HEK293T (cell line): Measurements from ENCODE around the gene MEGF6.

ENCODE experiments used
- CTCF ChIA-PET: fragments of 350-600 bp; formaldehyde crosslinking; extraction: SDS; loops from one replicate; lab custom pipeline; 2021; ENCODE audit warnings: antibody characterized with exemption, inconsistent platforms; lab: Yijun Ruan, JAX
- POLR2A ChIA-PET: fragments of 350-600 bp; formaldehyde crosslinking; extraction: SDS; loops from one replicate; lab custom pipeline; 2020; ENCODE audit warnings: antibody characterized with exemption, inconsistent platforms; lab: Yijun Ruan, JAX
- DNase-seq: peaks from one replicate; pipeline ENCODE4 v3.0.0; 2012; ENCODE audit warnings: mixed read lengths; ENCODE audit errors: extremely low spot score
- ARNT ChIP-seq: fragments of 450-650 bp; IDR thresholded peaks from 2 replicates; pipeline ENCODE4 v1.6.1; 2017; ENCODE audit warnings: mild to moderate bottlenecking
- BHLHE40 ChIP-seq: fragments of 450-650 bp; IDR thresholded peaks from 2 replicates; pipeline ENCODE4 v1.6.1; 2016; ENCODE audit warnings: mild to moderate bottlenecking, moderate library complexity, borderline replicate concordance
- CTBP1 ChIP-seq: fragments of 450-650 bp; IDR thresholded peaks from 2 replicates; pipeline ENCODE4 v1.6.1; 2016; ENCODE audit warnings: borderline replicate concordance
- ELF4 ChIP-seq: fragments of 450-650 bp; IDR thresholded peaks from 2 replicates; pipeline ENCODE4 v1.6.1; 2017; ENCODE audit warnings: antibody characterized with exemption
- FOXA1 ChIP-seq: fragments of 450-650 bp; IDR thresholded peaks from 2 replicates; pipeline ENCODE4 v1.6.1; 2016; ENCODE audit warnings: mild to moderate bottlenecking
- FOXK2 ChIP-seq: fragments of 450-650 bp; IDR thresholded peaks from 2 replicates; pipeline ENCODE4 v1.6.1; 2016; ENCODE audit warnings: mild to moderate bottlenecking
- FOXM1 ChIP-seq: fragments of 450-650 bp; IDR thresholded peaks from 2 replicates; pipeline ENCODE4 v1.6.1; 2017; ENCODE audit warnings: mild to moderate bottlenecking, borderline replicate concordance
- HDGF ChIP-seq: fragments of 450-650 bp; IDR thresholded peaks from 2 replicates; pipeline ENCODE4 v1.6.1; 2017; ENCODE audit warnings: antibody characterized with exemption, borderline replicate concordance
- L3MBTL2 ChIP-seq: fragments of 450-650 bp; conservative IDR thresholded peaks from 2 replicates; pipeline ENCODE4 v1.6.1; 2016; ENCODE audit warnings: mild to moderate bottlenecking
- LEF1 ChIP-seq: fragments of 450-650 bp; IDR thresholded peaks from 2 replicates; pipeline ENCODE4 v1.6.1; 2017; ENCODE audit warnings: mild to moderate bottlenecking, borderline replicate concordance
- NFRKB ChIP-seq: fragments of 450-650 bp; IDR thresholded peaks from 2 replicates; pipeline ENCODE4 v1.6.1; 2016; ENCODE audit warnings: mild to moderate bottlenecking, moderate library complexity
- PKNOX1 ChIP-seq: fragments of 450-650 bp; IDR thresholded peaks from 2 replicates; pipeline ENCODE4 v1.6.1; 2016
- SP1 ChIP-seq: fragments of 450-650 bp; IDR thresholded peaks from 2 replicates; pipeline ENCODE4 v1.6.1; 2017
- SUZ12 ChIP-seq: fragments of 450-650 bp; IDR thresholded peaks from 2 replicates; pipeline ENCODE4 v1.6.1; 2016; ENCODE audit warnings: mild to moderate bottlenecking
- TARDBP ChIP-seq: fragments of 450-650 bp; IDR thresholded peaks from 2 replicates; pipeline ENCODE4 v1.6.1; 2016
- ZNF384 ChIP-seq: fragments of 450-650 bp; IDR thresholded peaks from 2 replicates; pipeline ENCODE4 v1.6.1; 2016

The MEGF6 gene

GRCh38 chr1:3451994-3452865 lies 159.1 kb downstream of the MEGF6 start:
- POLR2A ChIA-PET = interaction anchor here (0.7 to 0.9 kb wide), 2 partner anchors 19 to 30 kb away, joined by 3 read pairs; no protein-coding TSS in a partner anchor

GRCh38 chr1:3450983-3451382 lies 160.3 kb downstream of the MEGF6 start:
- no peak for TF ChIP-seq LEF1
- TF ChIP-seq L3MBTL2 = no peak
- no peak for TF ChIP-seq FOXA1
- no peak for TF ChIP-seq TARDBP
- TF ChIP-seq NFRKB = no peak
- TF ChIP-seq ARNT = no peak
- TF ChIP-seq BHLHE40 = no peak
- no peak for TF ChIP-seq HDGF
- no peak for TF ChIP-seq ELF4
- CTCF ChIA-PET = no interaction called here
- POLR2A ChIA-PET = no interaction called here
- no peak for DNase-seq

More at GRCh38 chr1:3451994-3452865, 159.1 kb downstream of the MEGF6 start:
- CTCF ChIA-PET = interaction anchor here (0.6 to 2.2 kb wide), 19 partner anchors 9 to 253 kb away, joined by 3 to 26 read pairs (median 7); no protein-coding TSS in a partner anchor
- DNase-seq = no peak
- TF ChIP-seq FOXK2 (no peak), ARNT (no peak), L3MBTL2 (no peak), TARDBP (no peak), FOXA1 (no peak), NFRKB (no peak), HDGF (no peak), FOXM1 (no peak), ZNF384 (no peak), SUZ12 (no peak), SP1 (no peak), CTBP1 (no peak), ELF4 (no peak), PKNOX1 (no peak), BHLHE40 (no peak), LEF1 (no peak)

GRCh38 chr1:3450202-3450863 lies 161.0 kb downstream of the MEGF6 start:
- no peak for DNase-seq
- ChIA-PET CTCF (no interaction called here), POLR2A (no interaction called here)
- TF ChIP-seq FOXA1 = no peak
- no peak for TF ChIP-seq FOXM1
- TF ChIP-seq CTBP1 = no peak
- no peak for TF ChIP-seq SUZ12
- no peak for TF ChIP-seq SP1
- TF ChIP-seq ELF4 = no peak
- TF ChIP-seq HDGF = no peak
- no peak for TF ChIP-seq ZNF384
- no peak for TF ChIP-seq L3MBTL2
- no peak for TF ChIP-seq BHLHE40
- TF ChIP-seq ARNT = no peak
- TF ChIP-seq FOXK2 = no peak
- no peak for TF ChIP-seq PKNOX1
- no peak for TF ChIP-seq NFRKB
- TF ChIP-seq LEF1 = no peak
- no peak for TF ChIP-seq TARDBP

GRCh38 chr1:3444736-3445135 lies 166.6 kb downstream of the MEGF6 start:
- DNase-seq = no peak
- TF ChIP-seq ARNT (no peak), FOXK2 (no peak), NFRKB (no peak), BHLHE40 (no peak)
- ChIA-PET POLR2A (no interaction called here), CTCF (no interaction called here)

GRCh38 chr1:3444298-3444697 lies 167.0 kb downstream of the MEGF6 start:
- TF ChIP-seq NFRKB (no peak), LEF1 (no peak), PKNOX1 (no peak), SP1 (no peak), L3MBTL2 (no peak), ELF4 (no peak)
- CTCF ChIA-PET = interaction anchor here (2.8 kb wide), 1 partner anchor 9 kb away, joined by 13 read pairs; no protein-coding TSS in a partner anchor
- DNase-seq = no peak
- POLR2A ChIA-PET = no interaction called here
